ENCODE measurements around the gene WNK3.

- TF ChIP-seq EZH2phosphoT487 (IDR thresholded peaks at IDR 0.05; ENCODE audit: insufficient read depth, low read depth) (no peak), EZH2 (IDR thresholded peaks at IDR 0.05; ENCODE audit: insufficient read depth, poor library complexity, severe bottlenecking) (no peak)
These were observed 66.1 kb downstream of the WNK3 start for GRCh38 chrX:54291758-54292157.
